Measurements from ENCODE around the gene MEGF10.
"Not testable (repeated sequence)": the region's sequence is repeated elsewhere in the genome, so short reads cannot be mapped to it uniquely, and the experiment has no call there.

Gene MEGF10

GRCh38 chr5:127290019-127290945 is at the start of gene MEGF10:
MEGF10 (plus strand) TSS chr5:127290796; CDS start chr5:127331309, 40,513 bp downstream.
- DNase-seq (ENCODE audit: low spot score): no peak
- no peak for TF ChIP-seq CTCF (IDR thresholded peaks at IDR 0.05)
- Histone ChIP-seq H3K27ac (no peak within 1 kb of the TSS), H3K4me3 (peak within 1 kb of the TSS; percentile 52)

- DNase-seq (ENCODE audit: low spot score): no peak
- no peak for TF ChIP-seq CTCF (IDR thresholded peaks at IDR 0.05)
- Histone ChIP-seq H3K27ac (no peak overlapping the region), H3K4me3 (no peak overlapping the region)
Observed at GRCh38 chr5:127243011-127243410, 47.6 kb upstream of the MEGF10 start.

- DNase-seq (ENCODE audit: low spot score): no peak
- Histone ChIP-seq H3K27ac (no peak overlapping the region), H3K4me3 (no peak overlapping the region)
- TF ChIP-seq CTCF (IDR thresholded peaks at IDR 0.05): no peak
Observed at GRCh38 chr5:127254729-127255284, 35.8 kb upstream of the MEGF10 start.

GRCh38 chr5:127256886-127257597 is 33.6 kb upstream of the MEGF10 start:
- DNase-seq (ENCODE audit: low spot score): no peak
- Histone ChIP-seq H3K27ac (no peak overlapping the region), H3K4me3 (no peak overlapping the region)
- TF ChIP-seq CTCF (IDR thresholded peaks at IDR 0.05): no peak

DNA sequence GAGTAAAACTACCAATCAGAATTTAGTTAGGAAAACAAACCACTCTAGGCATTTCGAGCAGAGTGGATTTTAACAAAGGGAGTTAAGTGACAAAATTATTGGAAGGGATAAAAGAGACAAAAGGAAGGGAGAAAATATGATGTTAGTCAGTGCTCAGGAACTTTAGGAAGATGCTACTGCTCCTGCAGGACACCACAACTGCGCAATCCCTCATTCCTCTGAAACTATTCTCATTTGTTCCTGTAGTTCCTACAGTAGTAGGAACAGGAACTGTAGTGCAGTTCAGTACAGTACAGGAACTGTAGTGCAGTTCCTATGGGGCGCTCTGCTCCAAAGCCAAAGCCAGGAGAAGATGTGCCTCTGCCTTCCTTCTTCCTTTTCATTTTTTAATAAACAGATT is 29.9 kb upstream of the MEGF10 start:
- Histone ChIP-seq H3K27ac (no peak overlapping the region), H3K4me3 (no peak overlapping the region)
- TF ChIP-seq CTCF (IDR thresholded peaks at IDR 0.05): no peak
- no peak for DNase-seq (ENCODE audit: low spot score)

GRCh38 chr5:127265473-127265872 is 25.1 kb upstream of the MEGF10 start:
- H3K27ac ChIP-seq; DNase-seq (ENCODE audit: low spot score); H3K4me3 ChIP-seq: not testable (repeated sequence)

- not testable (repeated sequence) for H3K27ac ChIP-seq; H3K4me3 ChIP-seq; DNase-seq (ENCODE audit: low spot score)
Observed at GRCh38 chr5:127268342-127268741, 22.3 kb upstream of the MEGF10 start.

DNA sequence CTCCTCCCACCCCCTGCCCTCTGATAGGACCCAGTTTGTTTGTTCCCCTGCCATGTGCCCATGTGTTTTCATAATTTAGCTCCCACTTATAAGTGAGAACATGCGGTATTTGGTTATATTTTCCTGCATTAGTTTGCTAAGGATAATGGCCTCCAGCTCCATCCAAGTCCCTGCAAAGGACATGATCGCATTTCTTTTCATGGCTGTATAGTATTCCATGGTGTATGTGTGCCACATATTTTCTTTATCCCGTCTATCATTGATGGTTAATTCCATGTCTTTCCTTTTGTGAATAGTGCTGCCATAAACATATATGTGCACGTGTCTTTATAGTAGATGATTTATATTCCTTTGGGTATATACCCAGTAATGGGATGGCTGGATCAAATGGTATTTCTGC is 19.9 kb upstream of the MEGF10 start:
- H3K27ac ChIP-seq; H3K4me3 ChIP-seq; DNase-seq (ENCODE audit: low spot score): not testable (repeated sequence)
